SK-N-MC (cell line): ENCODE measurements around the gene ACSL3.
A peak's percentile ranks its signal among the peaks of the same experiment; 100 is the strongest.

Source experiments
- DNase-seq: peaks from one replicate; pipeline ENCODE4 v3.0.0-alpha.2; 2011; ENCODE audit warnings: low read depth, low spot score
- H3K27ac ChIP-seq: fragments of 200-600 bp; sonication (generic); 2 replicates; pipeline ENCODE4 v1.5.1; 2016; ENCODE audit warnings: mixed run types
- H3K36me3 ChIP-seq: fragments of 200-600 bp; sonication (generic); 2 replicates; pipeline ENCODE4 v1.6.1; 2017; ENCODE audit warnings: antibody characterized with exemption, low read length, mixed read lengths; ENCODE audit not compliant: insufficient read depth
- H3K4me3 ChIP-seq: fragments of 200-600 bp; sonication (generic); 2 replicates; pipeline ENCODE4 v1.5.1; 2016
- H3K9ac ChIP-seq: fragments of 200-600 bp; sonication (generic); 2 replicates; pipeline ENCODE4 v1.8.0; 2017; ENCODE audit warnings: mixed run types, mixed read lengths; ENCODE audit not compliant: insufficient read length
- H3K9me3 ChIP-seq: fragments of 200-600 bp; sonication (generic); 2 replicates; pipeline ENCODE4 v1.6.1; 2017; ENCODE audit warnings: low read depth, mild to moderate bottlenecking, antibody characterized with exemption, low read length, moderate library complexity, mixed read lengths
- EZH2 ChIP-seq: fragments of 200-600 bp; sonication (generic); IDR thresholded peaks from one replicate; pipeline ENCODE4 v1.6.1; 2017; ENCODE audit warnings: antibody characterized with exemption
- FOXP2 ChIP-seq: optimal IDR thresholded peaks from 2 replicates; pipeline ENCODE3; 2011; ENCODE audit warnings: mild to moderate bottlenecking, moderate library complexity; ENCODE audit not compliant: insufficient read depth; ENCODE audit errors: extremely low read length, control extremely low read depth
- POLR2AphosphoS5 ChIP-seq: IDR thresholded peaks from 2 replicates; pipeline ENCODE4 v1.6.1; 2012; ENCODE audit warnings: mild to moderate bottlenecking, low read depth, low read length, borderline replicate concordance

ACSL3 gene

DNA sequence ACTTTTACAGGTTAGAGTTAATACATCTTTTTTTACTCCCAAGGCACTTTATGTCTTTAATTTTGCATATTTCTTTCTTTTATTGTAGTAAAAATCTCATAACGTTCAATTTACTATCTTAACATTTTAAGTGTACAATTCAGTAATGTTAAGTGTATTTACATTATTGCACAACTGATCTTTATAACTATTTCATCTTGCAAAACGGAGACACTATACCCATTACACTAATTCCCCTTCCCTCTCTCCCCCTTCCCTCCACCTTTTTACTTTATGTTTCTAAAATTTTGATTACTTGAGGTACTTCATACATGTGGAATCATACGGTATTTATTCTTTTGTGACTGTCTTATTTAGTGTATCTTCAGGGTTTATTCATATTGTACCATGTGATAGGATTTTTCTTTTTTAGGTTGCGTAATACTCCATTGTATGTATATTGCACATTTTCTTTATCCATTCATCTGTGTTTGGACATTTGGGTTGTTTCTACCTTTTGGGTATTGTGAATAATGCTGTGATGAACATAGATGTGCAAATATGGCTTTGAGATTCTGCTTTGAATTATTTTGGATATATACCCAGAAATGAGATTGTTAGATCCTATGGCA, 75.0 kb downstream of the ACSL3 start:
- H3K36me3 ChIP-seq: peaks cover 73% of the 10 kb centered on the region
- no peak overlapping the region for H3K9ac ChIP-seq
- no peak for DNase-seq
- no peak overlapping the region for H3K4me3 ChIP-seq
- H3K27ac ChIP-seq: no peak overlapping the region
- TF ChIP-seq FOXP2: no peak
- no peak for TF ChIP-seq POLR2AphosphoS5
- no peak for TF ChIP-seq EZH2
- no peaks in the 10 kb centered on the region; the same call in 1 of the 2 replicates for H3K9me3 ChIP-seq

DNA sequence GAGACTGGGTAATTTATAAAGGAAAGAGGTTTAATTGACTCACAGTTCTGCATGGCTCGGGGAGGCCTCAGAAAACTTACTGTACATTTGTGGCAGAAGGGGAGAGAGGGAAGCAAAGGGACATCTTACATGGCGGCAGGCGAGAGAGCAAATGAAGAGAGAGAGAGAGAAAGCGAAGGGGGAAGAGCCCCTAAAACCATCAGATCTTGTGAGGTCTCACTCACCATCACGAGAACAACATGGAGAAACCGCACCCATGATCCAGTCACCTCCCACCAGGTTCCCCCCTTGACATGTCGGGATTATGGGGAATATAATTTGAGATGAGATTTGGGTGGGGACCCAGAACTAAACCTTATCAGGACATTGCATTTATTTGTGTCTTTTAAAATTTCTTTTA, 75.9 kb downstream of the ACSL3 start:
- TF ChIP-seq FOXP2 (no peak), EZH2 (no peak), POLR2AphosphoS5 (no peak)
- H3K27ac ChIP-seq: no peak overlapping the region
- H3K9ac ChIP-seq: no peak overlapping the region
- H3K9me3 ChIP-seq: no peaks in the 10 kb centered on the region; the same call in 1 of the 2 replicates
- no peak for DNase-seq
- H3K4me3 ChIP-seq: no peak overlapping the region
- peaks cover 69% of the 10 kb centered on the region for H3K36me3 ChIP-seq

DNA sequence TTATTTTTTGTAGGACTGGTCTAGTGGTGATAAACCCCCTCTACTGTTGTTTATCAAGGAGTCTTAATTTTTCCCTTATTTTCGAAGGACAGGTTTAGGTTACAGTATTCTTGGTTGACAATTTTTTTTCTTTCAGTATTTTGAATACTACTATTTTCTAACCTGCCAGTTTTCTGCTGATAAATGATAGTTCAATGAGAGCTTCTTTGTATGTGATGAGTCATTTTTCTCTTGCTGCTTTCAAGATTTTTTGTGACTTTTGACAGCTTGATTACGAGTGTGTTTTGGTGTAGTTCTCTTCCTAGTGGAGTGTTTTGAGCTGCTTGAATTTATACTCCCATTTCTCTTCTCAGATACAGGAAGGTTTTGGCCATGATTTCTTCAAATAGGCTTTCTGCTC, 77.5 kb downstream of the ACSL3 start:
- no peak for DNase-seq
- TF ChIP-seq POLR2AphosphoS5 (no peak), EZH2 (no peak), FOXP2 (no peak)
- H3K9me3 ChIP-seq: no peaks in the 10 kb centered on the region; the same call in 1 of the 2 replicates
- H3K9ac ChIP-seq: no peak overlapping the region
- no peak overlapping the region for H3K4me3 ChIP-seq
- peaks cover 60% of the 10 kb centered on the region for H3K36me3 ChIP-seq
- no peak overlapping the region for H3K27ac ChIP-seq

DNA sequence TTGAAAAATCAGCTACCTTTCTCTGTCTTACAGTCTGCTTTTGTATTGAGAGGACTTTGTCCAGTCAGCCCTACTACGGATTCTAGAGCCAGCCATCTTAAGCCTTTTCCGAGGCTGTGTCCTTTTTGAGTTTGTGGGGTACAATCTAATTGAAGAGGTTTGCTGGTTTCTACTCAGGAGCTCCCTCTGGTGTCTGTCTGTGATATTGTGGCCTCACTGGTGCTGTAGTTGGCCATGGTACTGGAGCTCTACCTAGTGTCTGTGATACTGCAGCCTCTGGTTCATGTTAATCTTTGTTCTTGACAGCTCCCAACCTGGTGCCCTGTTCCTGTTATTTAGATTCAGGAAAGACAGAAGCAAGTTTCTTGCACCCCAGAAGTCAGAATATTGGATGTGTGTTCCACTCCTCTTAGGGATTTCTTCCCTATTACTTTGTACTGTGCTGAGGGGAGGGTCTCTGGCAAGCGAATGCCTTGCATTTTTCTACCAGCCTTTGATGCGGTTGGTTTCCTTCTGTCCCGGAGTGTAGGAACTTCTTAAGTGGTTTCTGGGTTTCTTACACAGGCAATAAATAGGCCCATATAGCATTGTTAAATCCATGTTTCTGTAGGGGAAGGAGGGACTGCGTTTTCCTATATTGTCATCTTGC, 78.5 kb downstream of the ACSL3 start:
- Histone ChIP-seq H3K9ac (no peak overlapping the region), H3K36me3 (peaks cover 50% of the 10 kb centered on the region), H3K27ac (no peak overlapping the region), H3K9me3 (no peaks in the 10 kb centered on the region; the same call in 1 of the 2 replicates), H3K4me3 (no peak overlapping the region)
- peak; percentile 24 for DNase-seq
- TF ChIP-seq FOXP2 (no peak), POLR2AphosphoS5 (no peak), EZH2 (no peak)

DNA sequence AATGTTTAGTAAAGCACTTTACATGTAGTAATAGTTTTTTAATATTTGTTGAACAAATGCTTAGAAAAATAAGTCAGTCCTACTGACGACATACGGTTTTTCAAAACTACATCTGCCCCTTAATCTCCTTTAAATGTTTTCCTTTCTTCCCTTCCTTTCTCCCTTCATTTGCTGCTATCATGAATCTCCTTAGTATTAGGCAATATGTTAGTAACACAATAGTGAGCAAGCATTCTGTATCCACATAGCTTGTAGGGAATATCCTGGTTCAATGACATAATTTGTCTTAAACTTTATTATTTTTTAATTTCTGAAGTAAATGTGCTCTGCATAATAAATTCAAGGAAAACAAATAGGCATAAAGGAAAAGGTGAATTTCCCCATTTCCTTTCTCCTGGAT, 79.1 kb downstream of the ACSL3 start:
- no peak for DNase-seq
- peaks cover 44% of the 10 kb centered on the region for H3K36me3 ChIP-seq
- no peak overlapping the region for H3K27ac ChIP-seq
- TF ChIP-seq EZH2 (no peak), POLR2AphosphoS5 (no peak), FOXP2 (no peak)
- H3K9ac ChIP-seq: no peak overlapping the region
- H3K9me3 ChIP-seq: no peaks in the 10 kb centered on the region; the same call in 1 of the 2 replicates
- H3K4me3 ChIP-seq: no peak overlapping the region

DNA sequence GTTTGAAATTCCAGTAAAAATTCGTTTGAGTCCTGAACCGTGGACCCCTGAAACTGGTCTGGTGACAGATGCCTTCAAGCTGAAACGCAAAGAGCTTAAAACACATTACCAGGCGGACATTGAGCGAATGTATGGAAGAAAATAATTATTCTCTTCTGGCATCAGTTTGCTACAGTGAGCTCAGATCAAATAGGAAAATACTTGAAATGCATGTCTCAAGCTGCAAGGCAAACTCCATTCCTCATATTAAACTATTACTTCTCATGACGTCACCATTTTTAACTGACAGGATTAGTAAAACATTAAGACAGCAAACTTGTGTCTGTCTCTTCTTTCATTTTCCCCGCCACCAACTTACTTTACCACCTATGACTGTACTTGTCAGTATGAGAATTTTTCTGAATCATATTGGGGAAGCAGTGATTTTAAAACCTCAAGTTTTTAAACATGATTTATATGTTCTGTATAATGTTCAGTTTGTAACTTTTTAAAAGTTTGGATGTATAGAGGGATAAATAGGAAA, 80.7 kb downstream of the ACSL3 start:
- DNase-seq: no peak
- no peak for TF ChIP-seq EZH2
- no peaks in the 10 kb centered on the region; the same call in 1 of the 2 replicates for H3K9me3 ChIP-seq
- peaks cover 29% of the 10 kb centered on the region for H3K36me3 ChIP-seq
- H3K4me3 ChIP-seq: no peak overlapping the region
- H3K9ac ChIP-seq: no peak overlapping the region
- H3K27ac ChIP-seq: no peak overlapping the region

DNA sequence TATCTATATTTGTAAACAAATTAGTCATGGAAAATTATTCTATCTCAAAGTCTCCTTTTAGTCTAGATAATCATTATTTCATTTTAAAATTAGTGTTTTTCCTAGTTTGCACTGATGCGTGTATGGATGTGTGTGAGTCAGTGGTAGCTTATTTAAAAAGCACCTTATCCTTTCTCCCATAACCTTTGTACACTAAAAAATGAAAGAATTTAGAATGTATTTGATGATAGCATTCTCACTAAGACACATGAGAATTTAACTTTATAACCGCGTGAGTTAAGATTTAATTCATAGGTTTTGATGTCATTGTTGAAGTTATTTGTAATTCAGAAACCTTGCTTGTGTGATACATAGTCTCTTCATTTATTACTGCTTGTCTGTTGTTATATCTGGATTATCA, 81.7 kb downstream of the ACSL3 start:
- H3K4me3 ChIP-seq: no peak overlapping the region
- DNase-seq: no peak
- no peaks in the 10 kb centered on the region; the same call in 1 of the 2 replicates for H3K9me3 ChIP-seq
- TF ChIP-seq FOXP2: no peak
- no peak for TF ChIP-seq EZH2
- no peak for TF ChIP-seq POLR2AphosphoS5
- no peak overlapping the region for H3K27ac ChIP-seq
- no peak overlapping the region for H3K9ac ChIP-seq
- peaks cover 23% of the 10 kb centered on the region for H3K36me3 ChIP-seq

DNA sequence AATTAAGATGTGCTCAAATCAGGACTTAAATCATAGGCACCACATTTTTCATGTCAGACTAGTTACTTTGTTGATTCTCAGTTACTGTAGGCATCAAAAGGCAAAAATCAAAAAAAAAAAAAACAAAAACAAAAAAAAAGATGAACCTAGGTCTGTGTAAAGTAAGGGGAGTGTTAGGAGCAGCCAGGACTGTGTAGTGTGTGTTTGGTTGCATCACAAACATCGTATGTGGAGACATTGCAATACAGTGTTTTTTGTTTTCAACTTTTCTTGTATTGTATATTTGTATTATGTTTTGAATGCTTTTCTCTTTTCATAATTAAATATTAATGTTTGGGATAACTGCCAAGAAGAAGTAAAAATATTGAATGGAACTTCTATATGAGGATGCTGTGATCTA, 82.1 kb downstream of the ACSL3 start:
- Histone ChIP-seq H3K36me3 (peaks cover 21% of the 10 kb centered on the region), H3K9ac (no peak overlapping the region), H3K4me3 (no peak overlapping the region), H3K9me3 (no peaks in the 10 kb centered on the region; the same call in 1 of the 2 replicates), H3K27ac (no peak overlapping the region)
- TF ChIP-seq EZH2 (no peak), FOXP2 (no peak), POLR2AphosphoS5 (no peak)
- DNase-seq: no peak
